ENCODE measurements around the gene KDM6B.

Gene KDM6B

GRCh38 chr17:7882068-7882467, 48.1 kb downstream of the KDM6B start:
- no peak for DNase-seq

GRCh38 chr17:7882629-7883028, 48.6 kb downstream of the KDM6B start:
- no peak for DNase-seq
